ENCODE results near the gene MAGI1. TPM values are rescaled to one million over a fixed set of nuclear protein-coding genes. Genes with fewer than 3 reads are reported as not detected.

MAGI1 gene
- total RNA-seq, 1 donor from 2014 or later = 45.8 TPM

DNA sequence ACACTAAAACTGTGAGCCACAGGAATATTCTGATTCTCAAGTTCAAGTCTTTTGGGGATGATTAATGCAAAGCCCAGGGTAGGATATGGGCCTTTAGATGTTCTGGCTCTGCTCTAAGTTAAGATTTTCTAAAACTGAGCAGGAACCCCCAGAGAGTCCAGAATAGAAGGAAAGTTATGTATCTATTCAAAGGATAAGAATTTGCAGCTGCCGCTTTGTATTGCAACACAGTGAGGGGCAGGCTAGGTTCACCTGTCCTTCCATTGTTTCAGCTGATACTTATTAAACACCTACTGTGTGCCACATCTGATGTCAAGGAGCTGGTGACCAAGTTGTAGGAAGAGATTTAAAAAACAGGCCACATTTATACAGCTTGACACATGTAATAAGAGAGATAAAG lies 290.4 kb downstream of the MAGI1 start:
- TF ChIP-seq, protein P1, sequence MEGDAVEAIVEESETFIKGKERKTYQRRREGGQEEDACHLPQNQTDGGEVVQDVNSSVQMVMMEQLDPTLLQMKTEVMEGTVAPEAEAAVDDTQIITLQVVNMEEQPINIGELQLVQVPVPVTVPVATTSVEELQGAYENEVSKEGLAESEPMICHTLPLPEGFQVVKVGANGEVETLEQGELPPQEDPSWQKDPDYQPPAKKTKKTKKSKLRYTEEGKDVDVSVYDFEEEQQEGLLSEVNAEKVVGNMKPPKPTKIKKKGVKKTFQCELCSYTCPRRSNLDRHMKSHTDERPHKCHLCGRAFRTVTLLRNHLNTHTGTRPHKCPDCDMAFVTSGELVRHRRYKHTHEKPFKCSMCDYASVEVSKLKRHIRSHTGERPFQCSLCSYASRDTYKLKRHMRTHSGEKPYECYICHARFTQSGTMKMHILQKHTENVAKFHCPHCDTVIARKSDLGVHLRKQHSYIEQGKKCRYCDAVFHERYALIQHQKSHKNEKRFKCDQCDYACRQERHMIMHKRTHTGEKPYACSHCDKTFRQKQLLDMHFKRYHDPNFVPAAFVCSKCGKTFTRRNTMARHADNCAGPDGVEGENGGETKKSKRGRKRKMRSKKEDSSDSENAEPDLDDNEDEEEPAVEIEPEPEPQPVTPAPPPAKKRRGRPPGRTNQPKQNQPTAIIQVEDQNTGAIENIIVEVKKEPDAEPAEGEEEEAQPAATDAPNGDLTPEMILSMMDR (IDR thresholded peaks at IDR 0.05) = no peak
- DNase-seq (no peak), ATAC-seq (no peak)
- Histone ChIP-seq H3K4me1 (no peaks in the 10 kb centered on the region), H3K4me3 (no peak overlapping the region), H3K27me3 (no peaks in the 10 kb centered on the region), H3K9me3 (no peaks in the 10 kb centered on the region), H3K27ac (no peak overlapping the region), H3K36me3 (no peaks in the 10 kb centered on the region)
- intact Hi-C loops (cut with DNase I) = no loop called here

DNA sequence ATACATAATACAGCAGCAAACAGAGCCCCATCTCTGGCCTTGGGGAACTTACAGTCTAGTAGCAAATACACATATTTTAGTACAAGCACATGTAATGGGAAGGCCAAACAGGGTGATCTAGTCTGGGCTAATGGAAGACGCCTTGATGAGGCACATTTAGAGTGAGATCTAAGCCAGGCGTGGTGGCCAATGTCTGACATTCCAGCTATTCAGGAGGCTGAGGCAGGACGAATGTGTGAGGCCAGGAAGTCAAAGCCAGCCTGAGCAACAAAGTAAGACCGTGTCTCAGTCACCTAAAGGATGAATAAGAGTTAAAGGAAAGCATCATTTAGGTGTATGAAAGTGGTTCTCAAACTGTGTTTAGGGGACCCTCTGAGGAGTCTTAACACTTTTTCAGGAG lies 291.9 kb downstream of the MAGI1 start:
- no peaks in the 10 kb centered on the region for H3K9me3 ChIP-seq
- H3K36me3 ChIP-seq = no peaks in the 10 kb centered on the region
- TF ChIP-seq, protein P1 (IDR thresholded peaks at IDR 0.05) = no peak
- DNase-seq (no peak), ATAC-seq (no peak)
- no peaks in the 10 kb centered on the region for H3K4me1 ChIP-seq
- no peak overlapping the region for H3K4me3 ChIP-seq
- no peak overlapping the region for H3K27ac ChIP-seq
- intact Hi-C loops (cut with DNase I) = no loop called here
- H3K27me3 ChIP-seq = no peaks in the 10 kb centered on the region

DNA sequence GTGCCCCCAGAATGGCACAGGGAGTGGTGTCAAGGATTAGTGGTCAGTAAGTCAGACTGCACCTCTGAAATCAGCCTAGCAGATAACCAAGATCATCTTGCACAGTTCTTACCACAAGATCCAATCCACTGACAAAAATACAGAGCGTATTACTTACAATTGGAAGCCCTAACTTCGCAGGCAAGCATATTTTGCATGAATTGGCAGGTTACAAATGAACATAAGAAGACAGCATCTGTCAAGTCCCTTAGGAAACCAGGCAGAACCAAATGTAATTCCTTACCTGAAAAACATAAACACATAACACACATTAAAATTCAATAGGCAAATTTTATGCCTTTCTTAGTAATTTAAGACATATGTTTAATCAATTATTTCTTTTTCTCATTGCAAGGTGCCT lies 293.4 kb downstream of the MAGI1 start:
- ATAC-seq (no peak), DNase-seq (no peak)
- Histone ChIP-seq H3K27ac (no peak overlapping the region), H3K4me3 (no peak overlapping the region), H3K4me1 (no peaks in the 10 kb centered on the region), H3K27me3 (no peaks in the 10 kb centered on the region), H3K36me3 (no peaks in the 10 kb centered on the region), H3K9me3 (no peaks in the 10 kb centered on the region)
- intact Hi-C loops (cut with DNase I) = no loop called here
- TF ChIP-seq, protein P1 (IDR thresholded peaks at IDR 0.05) = no peak

DNA sequence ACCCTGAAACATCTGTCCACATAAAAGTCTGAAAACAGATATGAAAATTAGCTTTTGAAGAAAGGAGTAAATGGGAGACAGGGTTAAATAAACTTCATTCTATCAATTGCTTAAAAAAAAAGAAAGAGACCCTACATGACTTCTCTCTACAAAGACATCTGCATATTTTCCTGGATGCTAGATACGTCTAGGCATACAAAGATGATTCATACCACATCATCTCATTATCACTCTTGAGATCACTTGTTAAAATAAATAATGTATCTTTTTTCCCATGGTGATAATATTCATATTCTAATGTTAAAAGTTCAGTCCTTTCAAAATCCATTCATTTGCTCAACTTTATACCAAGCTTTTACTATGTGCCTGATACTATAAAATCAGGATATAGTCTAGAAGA lies 295.8 kb downstream of the MAGI1 start:
- DNase-seq (no peak), ATAC-seq (no peak)
- intact Hi-C loops (cut with DNase I) = no loop called here
- Histone ChIP-seq H3K4me3 (no peak overlapping the region), H3K27me3 (no peaks in the 10 kb centered on the region), H3K9me3 (no peaks in the 10 kb centered on the region), H3K36me3 (no peaks in the 10 kb centered on the region), H3K27ac (no peak overlapping the region), H3K4me1 (no peaks in the 10 kb centered on the region)
- TF ChIP-seq, protein P1 (IDR thresholded peaks at IDR 0.05) = no peak

DNA sequence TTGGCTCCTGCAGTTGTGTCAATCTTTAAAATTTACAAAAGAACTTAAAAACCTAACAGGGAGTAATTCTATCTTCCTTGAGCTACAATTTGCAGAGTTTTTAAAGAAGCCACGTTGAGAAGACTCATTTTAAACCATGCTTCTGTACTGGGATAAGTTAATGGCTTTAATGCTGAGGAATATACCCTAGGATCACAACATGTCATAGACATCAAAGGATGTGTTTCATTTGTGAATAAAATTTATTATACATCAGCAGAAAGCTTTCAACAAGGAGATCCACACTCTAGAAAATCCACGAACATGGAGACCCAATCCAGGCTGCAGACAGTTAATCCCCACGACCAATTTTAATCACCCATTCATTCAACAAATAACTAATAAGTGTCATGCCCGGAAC lies 297.2 kb downstream of the MAGI1 start:
- DNase-seq = no peak
- Histone ChIP-seq H3K4me1 (no peaks in the 10 kb centered on the region), H3K4me3 (no peak overlapping the region), H3K27ac (no peak overlapping the region), H3K36me3 (no peaks in the 10 kb centered on the region), H3K27me3 (no peaks in the 10 kb centered on the region), H3K9me3 (no peaks in the 10 kb centered on the region)
- TF ChIP-seq, protein P1 (IDR thresholded peaks at IDR 0.05) = no peak
- intact Hi-C loops (cut with DNase I) = no loop called here
- ATAC-seq = no peak

DNA sequence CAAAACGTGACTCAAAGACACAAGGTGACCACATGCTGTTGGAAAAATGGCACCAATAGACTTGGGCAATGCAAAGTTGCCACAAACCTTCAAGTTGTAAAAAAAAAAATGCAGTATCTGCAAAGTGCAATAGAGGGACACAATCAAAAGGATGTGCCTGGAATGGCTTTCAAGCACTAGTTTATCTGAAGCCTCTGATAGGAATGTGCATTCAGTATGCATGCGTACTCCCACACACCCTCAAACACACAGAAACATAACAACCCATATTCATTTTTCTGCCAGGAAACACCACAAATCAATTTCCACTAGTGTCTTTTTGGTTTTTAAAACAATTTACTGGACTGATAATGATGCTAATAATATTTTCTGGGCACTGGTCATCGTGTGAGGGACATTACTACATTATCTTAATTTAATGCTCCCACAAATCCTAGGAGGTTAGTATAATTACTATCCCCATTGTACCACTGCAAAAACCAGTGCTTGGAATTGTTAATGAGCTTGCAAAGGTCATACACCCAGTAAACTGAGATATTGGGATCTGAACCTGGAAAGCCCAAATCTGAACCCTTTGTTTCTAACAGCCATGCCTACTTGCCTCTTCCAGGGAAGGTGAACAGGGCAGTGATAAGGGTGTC lies 298.7 kb downstream of the MAGI1 start:
- no peak overlapping the region for H3K4me3 ChIP-seq
- no peak overlapping the region for H3K27ac ChIP-seq
- intact Hi-C loops (cut with DNase I) = no loop called here
- TF ChIP-seq, protein P1 (IDR thresholded peaks at IDR 0.05) = no peak
- H3K27me3 ChIP-seq = no peaks in the 10 kb centered on the region
- no peak for ATAC-seq
- H3K36me3 ChIP-seq = no peaks in the 10 kb centered on the region
- no peak for DNase-seq
- no peaks in the 10 kb centered on the region for H3K4me1 ChIP-seq
- no peaks in the 10 kb centered on the region for H3K9me3 ChIP-seq
